GM20000 (cell line): ENCODE data around the gene NGFR.
"Not testable (repeated sequence)": the region's sequence is repeated elsewhere in the genome, so short reads cannot be mapped to it uniquely, and the experiment has no call there.

Source experiments
- DNase-seq: peaks from one replicate; pipeline ENCODE4 v3.0.0; 2012; ENCODE audit warnings: low spot score
- TF ChIP-seq, protein P1 (sequence below): IDR thresholded peaks from 2 replicates; pipeline ENCODE4 v1.5.1; 2012; ENCODE audit warnings: mild to moderate bottlenecking, control low read depth; ENCODE audit errors: extremely low read depth, missing control alignments

NGFR gene

DNA sequence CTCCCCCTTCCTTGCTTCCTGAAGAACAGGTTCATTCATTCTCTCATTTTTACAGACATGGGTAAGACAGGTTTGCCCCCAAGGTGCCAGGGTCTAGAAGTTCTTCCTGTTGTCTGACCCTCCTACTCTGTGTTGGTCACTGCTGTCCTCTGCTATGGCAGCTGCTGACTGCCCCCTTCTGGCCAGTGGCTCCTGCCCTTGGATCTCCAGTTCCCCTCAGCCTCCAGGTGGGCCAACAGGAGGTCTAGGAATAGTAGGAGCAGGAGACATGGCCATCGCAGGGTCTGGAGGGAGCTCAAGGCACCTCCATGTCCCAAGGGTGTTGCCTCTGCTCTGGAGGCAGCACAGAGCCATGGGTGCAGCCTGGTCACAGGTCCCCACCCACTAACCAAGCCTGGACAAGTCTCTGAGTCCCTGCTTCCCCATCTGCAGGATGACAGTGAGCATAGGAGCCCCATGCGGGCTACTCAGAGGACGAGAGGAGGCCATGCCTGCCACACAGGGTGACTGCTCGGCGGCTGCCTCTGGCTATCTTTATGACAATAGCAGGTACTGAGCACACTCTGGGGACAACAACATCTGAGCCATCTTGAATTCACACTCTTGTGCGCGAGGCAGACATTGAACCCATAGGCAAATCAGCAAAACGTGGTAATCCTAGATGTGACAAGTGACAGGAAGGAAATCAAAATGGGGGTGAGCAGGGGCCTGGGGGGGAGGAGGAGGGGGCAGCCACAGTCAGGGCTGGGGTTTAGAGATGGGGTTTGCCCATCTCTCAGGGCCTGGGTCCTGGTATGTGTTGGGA is 53.6 kb downstream of the NGFR start:
- TF ChIP-seq, protein P1, sequence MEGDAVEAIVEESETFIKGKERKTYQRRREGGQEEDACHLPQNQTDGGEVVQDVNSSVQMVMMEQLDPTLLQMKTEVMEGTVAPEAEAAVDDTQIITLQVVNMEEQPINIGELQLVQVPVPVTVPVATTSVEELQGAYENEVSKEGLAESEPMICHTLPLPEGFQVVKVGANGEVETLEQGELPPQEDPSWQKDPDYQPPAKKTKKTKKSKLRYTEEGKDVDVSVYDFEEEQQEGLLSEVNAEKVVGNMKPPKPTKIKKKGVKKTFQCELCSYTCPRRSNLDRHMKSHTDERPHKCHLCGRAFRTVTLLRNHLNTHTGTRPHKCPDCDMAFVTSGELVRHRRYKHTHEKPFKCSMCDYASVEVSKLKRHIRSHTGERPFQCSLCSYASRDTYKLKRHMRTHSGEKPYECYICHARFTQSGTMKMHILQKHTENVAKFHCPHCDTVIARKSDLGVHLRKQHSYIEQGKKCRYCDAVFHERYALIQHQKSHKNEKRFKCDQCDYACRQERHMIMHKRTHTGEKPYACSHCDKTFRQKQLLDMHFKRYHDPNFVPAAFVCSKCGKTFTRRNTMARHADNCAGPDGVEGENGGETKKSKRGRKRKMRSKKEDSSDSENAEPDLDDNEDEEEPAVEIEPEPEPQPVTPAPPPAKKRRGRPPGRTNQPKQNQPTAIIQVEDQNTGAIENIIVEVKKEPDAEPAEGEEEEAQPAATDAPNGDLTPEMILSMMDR = peak; percentile 49
- peak; percentile 53 for DNase-seq

DNA sequence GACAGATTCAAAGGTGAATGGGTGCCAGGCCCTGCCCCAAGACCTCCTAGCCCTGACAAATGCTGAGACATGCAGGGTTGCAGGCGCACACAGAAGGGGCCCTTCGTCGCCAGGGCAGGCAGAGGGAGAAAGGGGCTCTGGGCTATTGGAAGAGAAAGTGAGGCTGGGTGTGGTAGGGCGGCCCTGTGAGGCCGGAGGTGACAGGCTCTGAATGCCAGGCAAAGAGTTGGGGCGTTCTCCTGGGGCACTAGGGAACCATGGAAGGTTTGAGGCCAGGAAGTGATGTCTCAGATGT is 54.2 kb downstream of the NGFR start:
- TF ChIP-seq, protein P1 = no peak
- DNase-seq = no peak

DNA sequence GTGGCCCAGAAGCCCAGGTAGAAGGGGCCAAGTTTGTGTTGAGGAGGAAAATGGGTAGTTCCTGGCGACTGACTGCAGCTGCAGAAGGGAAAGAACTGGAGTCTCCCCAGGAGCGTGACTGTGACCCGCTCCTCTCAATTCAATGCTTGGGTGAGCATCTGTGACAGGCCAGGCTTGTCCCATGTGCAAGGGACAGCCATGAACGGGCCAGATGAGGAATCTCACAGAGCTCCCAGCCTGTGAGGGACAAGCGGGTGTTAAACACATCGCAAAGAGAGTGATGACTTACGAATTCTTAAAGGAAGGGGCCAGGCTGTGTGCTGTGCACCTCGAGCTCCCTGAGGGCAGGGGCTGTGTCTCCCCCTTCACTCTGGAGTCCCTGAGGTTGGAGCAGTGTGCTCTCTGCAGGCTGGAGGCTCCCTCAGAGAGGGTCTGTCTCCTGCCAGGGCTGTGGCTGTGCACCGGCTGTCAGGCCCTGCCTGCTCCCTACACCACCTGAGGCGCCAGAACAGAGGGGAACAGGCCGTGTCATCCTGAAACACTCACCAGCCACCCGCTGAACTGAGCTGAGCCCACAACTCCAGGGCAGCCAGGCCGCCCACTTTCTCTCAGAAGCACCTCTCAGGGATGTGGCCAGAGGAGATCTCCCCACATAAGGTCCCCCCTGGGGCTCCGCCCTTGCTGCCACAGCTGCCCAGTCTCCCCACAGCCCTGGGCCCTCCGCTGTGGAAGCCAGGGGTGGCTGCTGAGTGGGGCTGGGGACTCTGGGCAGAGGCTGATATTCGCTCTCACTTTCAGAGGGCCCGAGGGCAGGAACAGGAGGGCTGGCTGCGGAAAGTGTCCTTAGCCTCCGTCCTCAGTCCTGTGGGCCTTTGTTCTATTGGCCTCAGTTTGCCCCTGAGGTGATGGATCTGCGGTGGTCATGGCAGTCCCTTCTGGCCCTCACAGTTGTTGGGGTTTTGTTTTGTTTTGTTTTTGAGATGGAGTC is 54.9 kb downstream of the NGFR start:
- TF ChIP-seq, protein P1 = no peak
- peak; percentile 7 for DNase-seq

DNA sequence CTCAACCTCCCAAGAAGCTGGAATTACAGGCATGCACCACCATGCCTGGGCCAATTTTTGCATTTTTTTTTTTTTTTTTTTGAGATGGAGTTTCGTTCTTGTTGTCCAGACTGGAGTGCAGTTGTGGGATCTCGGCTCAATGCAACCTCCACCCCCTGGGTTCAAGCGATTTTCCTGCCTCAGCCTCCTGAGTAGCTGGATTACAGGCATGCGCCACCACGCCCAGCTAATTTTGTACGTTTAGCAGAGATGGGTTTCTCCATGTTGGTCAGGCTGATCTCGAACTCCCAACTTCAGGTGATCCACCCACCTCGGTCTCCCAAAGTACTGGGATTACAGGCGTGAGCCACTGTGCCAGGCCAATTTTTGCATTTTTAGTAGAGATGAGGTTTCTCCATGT is 55.7 kb downstream of the NGFR start:
- not testable (repeated sequence) for DNase-seq

DNA sequence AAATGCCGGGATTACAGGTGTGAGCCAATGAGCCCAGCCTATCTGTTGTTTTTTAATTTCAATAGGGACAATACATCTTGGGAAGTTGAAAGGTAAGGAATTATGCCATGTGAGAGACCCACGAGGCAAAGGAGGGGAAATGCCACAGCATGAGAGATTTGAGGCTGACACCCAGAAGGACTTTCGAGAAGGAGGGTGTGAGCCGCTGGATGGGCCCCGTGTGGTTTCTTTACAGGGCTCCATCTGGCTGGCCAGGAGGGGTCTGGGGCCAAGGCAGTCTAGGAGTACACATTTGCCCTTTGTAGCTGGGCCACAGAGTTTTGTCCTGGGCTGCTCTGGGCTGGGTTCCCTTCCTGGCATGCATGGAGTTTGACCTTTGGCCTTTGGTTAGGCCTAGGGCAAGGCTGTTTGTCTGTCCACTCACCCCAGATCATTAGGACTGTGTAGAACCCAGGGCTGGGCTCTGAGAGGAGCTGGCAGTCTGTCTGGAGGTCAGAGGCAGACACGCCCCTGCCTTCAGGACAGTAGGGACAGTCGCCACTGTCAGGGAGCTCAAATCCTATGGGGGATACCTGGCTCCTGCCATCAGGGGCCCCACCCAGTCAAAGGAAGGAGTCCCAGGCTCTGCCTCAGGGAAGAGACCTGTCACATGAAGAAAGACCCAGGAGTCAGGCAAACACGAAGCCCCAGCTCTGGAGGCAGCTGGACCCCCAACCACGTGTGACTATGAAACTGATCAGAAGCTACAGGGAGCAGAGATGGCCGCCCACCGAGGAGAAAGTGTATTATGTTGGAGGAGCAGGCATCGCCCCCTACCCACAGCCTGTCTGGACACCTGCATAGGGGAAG is 56.4 kb downstream of the NGFR start:
- DNase-seq = peak; percentile 3
- TF ChIP-seq, protein P1 = no peak

DNA sequence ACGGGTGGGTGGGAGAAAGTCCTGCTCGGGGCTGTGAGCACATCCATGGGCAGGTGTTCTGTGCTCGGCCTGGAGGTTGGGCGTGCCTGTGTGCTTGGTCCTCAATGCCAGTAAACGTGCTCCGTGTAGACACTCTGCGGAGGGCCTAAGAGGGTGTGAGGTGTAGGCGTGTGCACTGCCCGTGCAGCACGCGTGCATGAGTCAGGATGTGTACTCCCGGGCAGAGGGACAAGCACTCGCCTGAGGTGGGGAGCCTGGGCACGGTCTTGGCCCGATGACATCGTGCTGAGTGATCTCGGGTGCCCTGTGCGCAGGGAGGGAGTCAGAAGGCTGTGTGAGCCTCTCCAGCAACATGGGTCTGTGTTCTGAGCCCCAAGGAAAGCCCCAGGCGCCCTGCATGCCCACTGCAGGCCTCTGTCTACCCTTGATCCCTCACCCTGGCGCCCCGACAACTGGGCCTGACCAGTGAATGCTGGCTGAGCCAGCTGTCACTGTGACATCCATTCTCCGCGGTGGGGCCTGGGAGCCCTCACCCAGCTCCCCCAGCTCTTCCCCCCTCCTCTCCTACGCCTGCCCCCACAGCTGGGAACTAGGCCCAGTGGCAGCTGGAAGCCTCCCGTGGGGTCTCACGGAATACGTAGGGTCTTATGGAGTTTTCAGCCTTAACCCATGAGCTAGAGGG is 57.1 kb downstream of the NGFR start:
- TF ChIP-seq, protein P1 = no peak
- no peak for DNase-seq
